ENCODE data around the gene TTN.

GRCh38 chr2:178602901-178603300 lies 204.3 kb downstream of the TTN start:
- TF ChIP-seq ZC3H10 (CRISPR knock-in tag; IDR thresholded peaks at IDR 0.05) (no peak), CSDC2 (CRISPR knock-in tag; IDR thresholded peaks at IDR 0.05) (no peak), POU6F1 (CRISPR knock-in tag; IDR thresholded peaks at IDR 0.05; ENCODE audit: borderline replicate concordance, low read depth) (no peak), PATZ1 (CRISPR knock-in tag; IDR thresholded peaks at IDR 0.05; ENCODE audit: borderline replicate concordance) (no peak), ISL1 (CRISPR knock-in tag; IDR thresholded peaks at IDR 0.05) (no peak), RARB (CRISPR knock-in tag; IDR thresholded peaks at IDR 0.05) (no peak), GLIS3 (CRISPR knock-in tag; IDR thresholded peaks at IDR 0.05) (no peak), ZNF8 (CRISPR knock-in tag; IDR thresholded peaks at IDR 0.05) (no peak)

All from SK-N-SH treated with all-trans-retinoic acid at 6 μM for 48 hours (cell line).